Limb (tissue), 2 donors: ENCODE measurements around the gene AP5S1.
"Not testable (repeated sequence)": the region's sequence is repeated elsewhere in the genome, so short reads cannot be mapped to it uniquely, and the experiment has no call there.

Experiments used
- DNase-seq, 2 donors: peaks; one replicate each; pipeline ENCODE4 v3.0.0-alpha.2; 2016; ENCODE audit errors: extremely low spot score in 2 of 2

AP5S1 gene

GRCh38 chr20:3789201-3789600 lies 31.1 kb upstream of the AP5S1 start:
- not testable (repeated sequence) for DNase-seq

- DNase-seq = not testable (repeated sequence)
Observed at GRCh38 chr20:3794168-3794567, 26.2 kb upstream of the AP5S1 start.

GRCh38 chr20:3794701-3795420 lies 25.5 kb upstream of the AP5S1 start:
- peak in 1 of 2 donors; percentile 24 for DNase-seq

GRCh38 chr20:3795511-3796468 lies 24.6 kb upstream of the AP5S1 start, which contains the start of gene CDC25B:
TSS of gene CDC25B (plus strand) at chr20:3796310. CDS start at chr20:3796532, 222 bp downstream.
- DNase-seq = peak; percentile 94 to 95

GRCh38 chr20:3796477-3797225 lies 23.7 kb upstream of the AP5S1 start:
- no peak for DNase-seq

GRCh38 chr20:3797226-3797545 lies 23.2 kb upstream of the AP5S1 start:
- peak in 1 of 2 donors; percentile 36 for DNase-seq

GRCh38 chr20:3797592-3798372 lies 22.6 kb upstream of the AP5S1 start:
- DNase-seq = no peak

- DNase-seq = peak in 1 of 2 donors; percentile 27
Observed at GRCh38 chr20:3798373-3798768, 22.0 kb upstream of the AP5S1 start.

- DNase-seq = peak; percentile 25 to 53
Observed at GRCh38 chr20:3798908-3799248, 21.5 kb upstream of the AP5S1 start.

- no peak for DNase-seq
Observed at GRCh38 chr20:3800256-3800877, 20.0 kb upstream of the AP5S1 start.

GRCh38 chr20:3800878-3801260 lies 19.5 kb upstream of the AP5S1 start:
- DNase-seq = no peak

GRCh38 chr20:3801299-3801698 lies 19.0 kb upstream of the AP5S1 start:
- DNase-seq = no peak

- DNase-seq = no peak
Observed at GRCh38 chr20:3801846-3802245, 18.5 kb upstream of the AP5S1 start.

- DNase-seq = no peak
Observed at GRCh38 chr20:3802524-3803239, 17.7 kb upstream of the AP5S1 start.

GRCh38 chr20:3803289-3803688 lies 17.1 kb upstream of the AP5S1 start:
- no peak for DNase-seq

- no peak for DNase-seq
Observed at GRCh38 chr20:3803854-3804253, 16.5 kb upstream of the AP5S1 start.

GRCh38 chr20:3804254-3804751 lies 16.0 kb upstream of the AP5S1 start:
- DNase-seq = no peak

GRCh38 chr20:3804781-3805180 lies 15.6 kb upstream of the AP5S1 start:
- DNase-seq = no peak

- no peak for DNase-seq
Observed at GRCh38 chr20:3808544-3808943, 11.8 kb upstream of the AP5S1 start.
